Testis (tissue), 3 donors: ENCODE measurements around the gene SLC2A3. TPM values are rescaled to one million over a fixed set of nuclear protein-coding genes. Genes with fewer than 3 reads are reported as not detected.
A peak's percentile ranks its signal among the peaks of the same experiment; 100 is the strongest.

Source experiments
- DNase-seq: peaks from one replicate; pipeline ENCODE4 v3.0.0-alpha.2; 2019
- H3K27ac ChIP-seq, 2 donors: fragments of 200-600 bp; sonication (generic); one replicate each; pipeline ENCODE4 v1.5.1; 2019
- H3K27me3 ChIP-seq: fragments of 200-600 bp; sonication (generic); one replicate; pipeline ENCODE4 v1.5.1; 2019
- H3K36me3 ChIP-seq: fragments of 200-600 bp; sonication (generic); one replicate; pipeline ENCODE4 v1.5.1; 2017; ENCODE audit warnings: low read depth; ENCODE audit errors: missing control alignments
- H3K4me1 ChIP-seq: fragments of 200-600 bp; sonication (generic); one replicate; pipeline ENCODE4 v1.5.1; 2019
- H3K4me3 ChIP-seq, 2 donors: fragments of 200-600 bp; sonication (generic); one replicate each; pipeline ENCODE4 v1.5.1; 2017 to 2019
- H3K9me3 ChIP-seq: fragments of 200-600 bp; sonication (generic); one replicate; pipeline ENCODE4 v1.5.1; 2017
- POLR2A ChIP-seq: fragments of 450-650 bp; IDR thresholded peaks from one replicate; pipeline ENCODE4 v1.6.1; 2017; ENCODE audit warnings: antibody characterized with exemption, mild to moderate bottlenecking, moderate library complexity
- WGBS, 2 donors: methylation state at CpG; one replicate each; pipeline ENCODE4 v1.1.5; 2018; 5-methylcytosine and 5-hydroxymethylcytosine counted together
- intact Hi-C: fragments of 100-400 bp; cut with DNase I; formaldehyde crosslinking; loops from one replicate; pipeline ENCODE4 v1.15.1; 2023; ENCODE audit warnings: low total_unique reads
- polyA plus RNA-seq: library from polyadenylated mRNA; stranded (reverse); fragments of 350-450 nt; fragmentation: Illumina TruSeq; extraction: RNeasy Lipid Tissue Mini Kit (QIAGEN cat#74804); gene quantifications from one replicate; pipeline ENCODE4 v1.2.3, GENCODE V29; 2014; ENCODE audit warnings: low read depth, low replicate concordance; ENCODE audit not compliant: insufficient read depth
- small RNA-seq, 2 donors: library from RNA; depleted of rRNA; stranded (forward); fragments of <200 nt; gene quantifications; one replicate each; pipeline ENCODE3, GENCODE V24; 2016
- total RNA-seq, 2 donors: library from RNA; depleted of rRNA; stranded (reverse); fragments of >200 nt; gene quantifications; one replicate each; pipeline ENCODE4 v1.2.3, GENCODE V29; 2016
- TF ChIP-seq, protein P1 (sequence below), 3 experiments: fragments of 450-650 bp in 2 of 3; fragments of 200-600 bp in 1 of 3; sonication (generic) in 1 of 3; IDR thresholded peaks; one replicate each; pipeline ENCODE4 v1.5.1; 2016 to 2019; ENCODE audit warnings: antibody characterized with exemption in 3 of 3, mild to moderate bottlenecking in 2 of 3, moderate library complexity in 1 of 3

SLC2A3 gene
- total and polyA plus RNA-seq, 3 donors from 2014 or later: 11.0 to 25.7 (median 22.3) TPM

GRCh38 chr12:7879246-7879645, 56.7 kb downstream of the SLC2A3 start:
- no peak for DNase-seq
- no peak overlapping the region for H3K27ac ChIP-seq
- WGBS, 2 donors: 45 to 59% methylated on average over 3 of the region's 3 CpGs
- intact Hi-C loops: no loop called here
- H3K4me3 ChIP-seq: no peak overlapping the region
- H3K36me3 ChIP-seq: no peaks in the 10 kb centered on the region
- H3K9me3 ChIP-seq: no peaks in the 10 kb centered on the region
- H3K27me3 ChIP-seq: no peaks in the 10 kb centered on the region
- no peak for TF ChIP-seq POLR2A
- TF ChIP-seq, protein P1, sequence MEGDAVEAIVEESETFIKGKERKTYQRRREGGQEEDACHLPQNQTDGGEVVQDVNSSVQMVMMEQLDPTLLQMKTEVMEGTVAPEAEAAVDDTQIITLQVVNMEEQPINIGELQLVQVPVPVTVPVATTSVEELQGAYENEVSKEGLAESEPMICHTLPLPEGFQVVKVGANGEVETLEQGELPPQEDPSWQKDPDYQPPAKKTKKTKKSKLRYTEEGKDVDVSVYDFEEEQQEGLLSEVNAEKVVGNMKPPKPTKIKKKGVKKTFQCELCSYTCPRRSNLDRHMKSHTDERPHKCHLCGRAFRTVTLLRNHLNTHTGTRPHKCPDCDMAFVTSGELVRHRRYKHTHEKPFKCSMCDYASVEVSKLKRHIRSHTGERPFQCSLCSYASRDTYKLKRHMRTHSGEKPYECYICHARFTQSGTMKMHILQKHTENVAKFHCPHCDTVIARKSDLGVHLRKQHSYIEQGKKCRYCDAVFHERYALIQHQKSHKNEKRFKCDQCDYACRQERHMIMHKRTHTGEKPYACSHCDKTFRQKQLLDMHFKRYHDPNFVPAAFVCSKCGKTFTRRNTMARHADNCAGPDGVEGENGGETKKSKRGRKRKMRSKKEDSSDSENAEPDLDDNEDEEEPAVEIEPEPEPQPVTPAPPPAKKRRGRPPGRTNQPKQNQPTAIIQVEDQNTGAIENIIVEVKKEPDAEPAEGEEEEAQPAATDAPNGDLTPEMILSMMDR (IDR thresholded peaks at IDR 0.05): no peak
- H3K4me1 ChIP-seq: no peaks in the 10 kb centered on the region

- peaks cover under 1% of the 10 kb centered on the region for H3K4me1 ChIP-seq
- H3K36me3 ChIP-seq: no peaks in the 10 kb centered on the region
- 54 to 68% methylated on average over 8 of the region's 8 CpGs for WGBS, 2 donors
- DNase-seq: no peak
- no peaks in the 10 kb centered on the region for H3K27me3 ChIP-seq
- H3K27ac ChIP-seq: no peak overlapping the region
- no peaks in the 10 kb centered on the region for H3K9me3 ChIP-seq
- no peak for TF ChIP-seq POLR2A
- TF ChIP-seq, protein P1 (IDR thresholded peaks at IDR 0.05): no peak
- H3K4me3 ChIP-seq: no peak overlapping the region
- intact Hi-C loops: no loop called here
Observed at GRCh38 chr12:7877420-7877819, 58.6 kb downstream of the SLC2A3 start.

DNA sequence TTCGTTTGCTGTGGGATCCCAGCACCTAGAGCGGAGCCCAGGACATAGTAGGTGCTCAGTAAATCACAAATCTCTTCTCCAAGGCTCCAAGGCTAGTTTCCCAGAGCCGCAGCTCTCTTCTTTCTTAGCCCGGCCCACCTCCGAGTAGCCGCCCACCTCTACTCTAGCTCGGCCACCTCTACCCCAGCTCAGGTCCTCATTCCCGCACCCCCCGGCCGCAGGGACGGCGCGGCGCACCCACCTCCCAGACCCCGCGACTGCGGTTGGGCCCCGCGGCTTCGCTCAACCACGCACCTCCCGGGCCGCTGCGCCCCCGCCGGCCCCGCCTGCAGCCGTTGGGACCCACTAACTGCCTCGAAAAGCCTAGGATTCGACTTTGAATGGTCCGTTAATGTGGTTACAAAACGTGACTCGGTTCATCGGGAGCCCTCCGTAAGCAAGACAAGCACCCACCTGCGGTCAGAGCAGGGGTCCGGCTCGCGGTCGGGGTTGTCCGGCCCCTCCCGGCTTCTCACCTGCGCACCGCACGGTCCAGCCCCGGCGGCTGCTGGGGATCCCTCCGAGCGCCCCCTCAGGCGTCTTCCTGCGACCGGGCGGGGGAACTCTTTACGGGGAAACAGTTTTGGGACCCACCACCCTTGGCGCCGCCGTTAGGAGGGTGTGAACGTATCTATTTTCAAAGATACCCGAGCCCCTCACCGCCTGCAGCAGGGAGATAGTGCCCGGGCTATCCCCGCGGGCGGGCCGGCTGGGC, 63.2 kb downstream of the SLC2A3 start, which contains the start of gene SLC2A14:
Gene SLC2A14 (minus strand): TSS at position 350 of the 754 bp plus-strand sequence. CDS start 3,035 bp downstream, outside the sequence.
- 11 to 16% methylated on average over 32 to 65 of the region's 65 CpGs for WGBS, 2 donors

GRCh38 chr12:7870335-7870734, 65.7 kb downstream of the SLC2A3 start:
- WGBS, 2 donors: 50 to 54% methylated on average over 3 of the region's 3 CpGs
- Histone ChIP-seq H3K27me3 (no peaks in the 10 kb centered on the region), H3K4me3 (no peak overlapping the region), H3K27ac (no peak overlapping the region), H3K9me3 (no peaks in the 10 kb centered on the region), H3K4me1 (peaks cover 4% of the 10 kb centered on the region), H3K36me3 (no peaks in the 10 kb centered on the region)
- intact Hi-C loops: no loop called here
- no peak for DNase-seq
- TF ChIP-seq POLR2A: no peak
- TF ChIP-seq, protein P1 (IDR thresholded peaks at IDR 0.05): no peak

More for the DNA sequence above, 63.2 kb downstream of the SLC2A3 start, which contains the start of gene SLC2A14:
- TF ChIP-seq, protein P1 (IDR thresholded peaks at IDR 0.05): no peak
- no peak for TF ChIP-seq POLR2A
- H3K4me3 ChIP-seq: peak within 1 kb of the TSS; percentile 44 to 58
- no peaks in the 10 kb centered on the region for H3K36me3 ChIP-seq
- H3K27me3 ChIP-seq: no peaks in the 10 kb centered on the region
- peak within 1 kb of the TSS; percentile 24 to 72 for H3K27ac ChIP-seq
- no peaks in the 10 kb centered on the region for H3K9me3 ChIP-seq
- intact Hi-C loops: no loop called here
- peaks cover 4% of the 10 kb centered on the region for H3K4me1 ChIP-seq
- DNase-seq: no peak

Small RNA genes within 50 kb of the gene (small RNA-seq; reads per million reads assigned to genes)
- 0 reads per million in 2 donors for gene RF00019

Other genes with a start within 250 kb of the SLC2A3 start
- not detected for gene GDF3, start 240.4 kb downstream of the SLC2A3 start, total RNA-seq
- not detected for gene GDF3, start 240.4 kb downstream of the SLC2A3 start, polyA plus RNA-seq
- gene DPPA3, start 224.8 kb downstream of the SLC2A3 start, total RNA-seq: 1 to 10 TPM in 1 of 2 donors, not detected in 1; 1.1 TPM
- 0.41 TPM for gene DPPA3, start 224.8 kb downstream of the SLC2A3 start, polyA plus RNA-seq
- 1 to 10 TPM; 2.0 to 2.1 TPM for gene CLEC4C, start 188.8 kb downstream of the SLC2A3 start, total RNA-seq
- gene CLEC4C, start 188.8 kb downstream of the SLC2A3 start, polyA plus RNA-seq: 1.9 TPM
- gene NANOGNB, start 171.0 kb downstream of the SLC2A3 start, total RNA-seq: 1 to 10 TPM in 1 of 2 donors, under 1 TPM in 1; 0.62 to 1.6 TPM
- gene NANOGNB, start 171.0 kb downstream of the SLC2A3 start, polyA plus RNA-seq: 0.58 TPM
- 1 to 10 TPM in 1 of 2 donors, under 1 TPM in 1; 0.50 to 1.1 TPM for gene NANOG, start 146.8 kb downstream of the SLC2A3 start, total RNA-seq
- 0.29 TPM for gene NANOG, start 146.8 kb downstream of the SLC2A3 start, polyA plus RNA-seq
- 10 to 100 TPM; 51.5 to 54.3 TPM for gene SLC2A14, start 63.3 kb downstream of the SLC2A3 start, total RNA-seq
- gene SLC2A14, start 63.3 kb downstream of the SLC2A3 start, polyA plus RNA-seq: 203 TPM
- gene FOXJ2, start 96.5 kb upstream of the SLC2A3 start, total RNA-seq: 10 to 100 TPM; 25.3 to 29.1 TPM
- gene FOXJ2, start 96.5 kb upstream of the SLC2A3 start, polyA plus RNA-seq: 13.5 TPM
- gene C3AR1, start 130.2 kb upstream of the SLC2A3 start, total RNA-seq: 1 to 10 TPM; 1.9 to 2.8 TPM
- gene C3AR1, start 130.2 kb upstream of the SLC2A3 start, polyA plus RNA-seq: 9.5 TPM
- gene NECAP1, start 146.1 kb upstream of the SLC2A3 start, total RNA-seq: 10 to 100 TPM; 58.9 to 70.0 TPM
- 34.8 TPM for gene NECAP1, start 146.1 kb upstream of the SLC2A3 start, polyA plus RNA-seq
- 1 to 10 TPM; 2.4 to 3.5 TPM for gene CLEC4A, start 187.4 kb upstream of the SLC2A3 start, total RNA-seq
- gene CLEC4A, start 187.4 kb upstream of the SLC2A3 start, polyA plus RNA-seq: 1.9 TPM
- under 1 TPM; 0.43 to 0.87 TPM for gene ZNF705A, start 220.8 kb upstream of the SLC2A3 start, total RNA-seq
- gene ZNF705A, start 220.8 kb upstream of the SLC2A3 start, polyA plus RNA-seq: 0.75 TPM